Activated gamma-delta T cell treated with Interleukin-2 at 50 U/mL for 16 hours (primary cell): ENCODE results near the gene ARFGAP3.
"Not testable (repeated sequence)": the region's sequence is repeated elsewhere in the genome, so short reads cannot be mapped to it uniquely, and the experiment has no call there.

Experiments used
- DNase-seq: peaks from one replicate; pipeline ENCODE4 v3.0.0-alpha.2; 2020

The ARFGAP3 gene

GRCh38 chr22:42764895-42765363 is 92.1 kb downstream of the ARFGAP3 start:
- DNase-seq, result no peak

- DNase-seq, result no peak
Measured at GRCh38 chr22:42763965-42764480, 93.0 kb downstream of the ARFGAP3 start.

- DNase-seq, result no peak
Measured at GRCh38 chr22:42760806-42761565, 96.1 kb downstream of the ARFGAP3 start.

GRCh38 chr22:42758931-42759629 is 98.0 kb downstream of the ARFGAP3 start:
- no peak for DNase-seq

- DNase-seq, result not testable (repeated sequence)
Measured at GRCh38 chr22:42755553-42755952, 101.5 kb downstream of the ARFGAP3 start.

- DNase-seq, result not testable (repeated sequence)
Measured at GRCh38 chr22:42755121-42755520, 102.0 kb downstream of the ARFGAP3 start.

GRCh38 chr22:42754658-42755057 is 102.4 kb downstream of the ARFGAP3 start:
- no peak for DNase-seq

- DNase-seq, result no peak
Measured at GRCh38 chr22:42752912-42753311, 104.2 kb downstream of the ARFGAP3 start.

- DNase-seq, result no peak
Measured at GRCh38 chr22:42752230-42752746, 104.8 kb downstream of the ARFGAP3 start.

GRCh38 chr22:42750421-42750820 is 106.7 kb downstream of the ARFGAP3 start:
- DNase-seq, result not testable (repeated sequence)

- DNase-seq, result no peak
Measured at GRCh38 chr22:42747701-42748513, 109.2 kb downstream of the ARFGAP3 start.
